H9 (cell line): ENCODE results near the gene DDC. TPM values are rescaled to one million over a fixed set of nuclear protein-coding genes. Genes with fewer than 3 reads are reported as not detected.

Experiments used
- DNase-seq: peaks from one replicate; pipeline ENCODE4 v3.0.0-alpha.2; 2017
- H2AFZ ChIP-seq: one replicate; pipeline ENCODE4 v1.6.1; 2013; ENCODE audit warnings: mild to moderate bottlenecking, low read length, control low read depth, moderate library complexity
- H2AK5ac ChIP-seq: 2 replicates; pipeline ENCODE4 v1.6.1; 2013; ENCODE audit warnings: low read length, control low read depth, mixed read lengths; ENCODE audit not compliant: insufficient read length
- H2BK120ac ChIP-seq: one replicate; pipeline ENCODE4 v1.6.1; 2013; ENCODE audit warnings: low read depth, mild to moderate bottlenecking, low read length, control low read depth, inconsistent platforms; ENCODE audit not compliant: poor library complexity, severe bottlenecking
- H2BK12ac ChIP-seq: 2 replicates; pipeline ENCODE4 v1.6.1; 2013; ENCODE audit warnings: low read length, control low read depth, mixed read lengths, low read depth; ENCODE audit not compliant: insufficient read length
- H2BK15ac ChIP-seq: 2 replicates; pipeline ENCODE4 v1.6.1; 2013; ENCODE audit warnings: low read depth, low read length, control low read depth
- H2BK20ac ChIP-seq: one replicate; pipeline ENCODE4 v1.6.1; 2013; ENCODE audit warnings: low read depth, mild to moderate bottlenecking, low read length, control low read depth, inconsistent platforms; ENCODE audit not compliant: poor library complexity, severe bottlenecking
- H2BK5ac ChIP-seq: 2 replicates; pipeline ENCODE4 v1.6.1; 2013; ENCODE audit warnings: low read length, control low read depth, mixed read lengths; ENCODE audit not compliant: insufficient read length
- H3K14ac ChIP-seq: 2 replicates; pipeline ENCODE4 v1.6.1; 2013; ENCODE audit warnings: low read length, control low read depth; ENCODE audit not compliant: insufficient read depth
- H3K18ac ChIP-seq: 2 replicates; pipeline ENCODE4 v1.6.1; 2013; ENCODE audit warnings: low read depth, mild to moderate bottlenecking, mixed read lengths, low read length, control low read depth; ENCODE audit not compliant: insufficient read length
- H3K23ac ChIP-seq: 2 replicates; pipeline ENCODE4 v1.6.1; 2013; ENCODE audit warnings: low read length, control low read depth, mixed read lengths, low read depth; ENCODE audit not compliant: insufficient read length
- H3K23me2 ChIP-seq: 2 replicates; pipeline ENCODE4 v1.6.1; 2013; ENCODE audit warnings: low read depth, mild to moderate bottlenecking, mixed read lengths, low read length, control low read depth; ENCODE audit not compliant: insufficient read length, poor library complexity, severe bottlenecking
- H3K27ac ChIP-seq: 2 replicates; pipeline ENCODE4 v1.5.1; 2013; ENCODE audit warnings: low read length, control low read depth, mixed read lengths, low read depth; ENCODE audit not compliant: insufficient read length
- H3K27me3 ChIP-seq: 2 replicates; pipeline ENCODE4 v1.6.1; 2013; ENCODE audit warnings: low read length, control low read depth, inconsistent platforms; ENCODE audit not compliant: insufficient read depth
- H3K4ac ChIP-seq: 2 replicates; pipeline ENCODE4 v1.6.1; 2013; ENCODE audit warnings: low read depth, mild to moderate bottlenecking, control low read depth, inconsistent platforms, low read length, moderate library complexity
- H3K4me1 ChIP-seq: 2 replicates; pipeline ENCODE4 v1.6.1; 2013; ENCODE audit warnings: low read length, control low read depth, inconsistent platforms; ENCODE audit not compliant: insufficient read depth
- H3K4me2 ChIP-seq: 2 replicates; pipeline ENCODE4 v1.6.1; 2013; ENCODE audit warnings: low read length, control low read depth, mixed read lengths; ENCODE audit not compliant: insufficient read length, insufficient read depth
- H3K56ac ChIP-seq: 2 replicates; pipeline ENCODE4 v1.6.1; 2013; ENCODE audit warnings: low read depth, mild to moderate bottlenecking, mixed read lengths, low read length, control low read depth; ENCODE audit not compliant: insufficient read length
- H3K79me1 ChIP-seq: 2 replicates; pipeline ENCODE4 v1.6.1; 2013; ENCODE audit warnings: low read depth, mild to moderate bottlenecking, moderate library complexity, low read length, control low read depth, inconsistent platforms; ENCODE audit not compliant: insufficient read depth, poor library complexity, severe bottlenecking
- H3K79me2 ChIP-seq: 2 replicates; pipeline ENCODE4 v1.6.1; 2013; ENCODE audit warnings: low read length, control low read depth, inconsistent platforms; ENCODE audit not compliant: insufficient read depth
- H3K9ac ChIP-seq: 2 replicates; pipeline ENCODE4 v1.6.1; 2013; ENCODE audit warnings: low read length, control low read depth, mixed read lengths; ENCODE audit not compliant: insufficient read length; ENCODE audit errors: extremely low read depth
- H3K9me3 ChIP-seq: one replicate; pipeline ENCODE4 v1.6.1; 2013; ENCODE audit warnings: low read depth, low read length, inconsistent platforms; ENCODE audit not compliant: control insufficient read depth
- H3T11ph ChIP-seq: one replicate; pipeline ENCODE4 v1.6.1; 2013; ENCODE audit warnings: mild to moderate bottlenecking, low read length, control low read depth, inconsistent platforms
- H4K20me1 ChIP-seq: one replicate; pipeline ENCODE4 v1.6.1; 2013; ENCODE audit not compliant: control insufficient read depth, insufficient read length, insufficient read depth
- H4K5ac ChIP-seq: 2 replicates; pipeline ENCODE4 v1.6.1; 2013; ENCODE audit warnings: low read depth, mild to moderate bottlenecking, mixed read lengths, low read length, control low read depth; ENCODE audit not compliant: insufficient read length
- H4K8ac ChIP-seq: replicated peaks from 2 replicates; pipeline ENCODE4 v1.6.1; 2013; ENCODE audit warnings: low read length, control low read depth, mixed read lengths, low read depth; ENCODE audit not compliant: insufficient read length
- H4K91ac ChIP-seq: 2 replicates; pipeline ENCODE4 v1.6.1; 2013; ENCODE audit warnings: low read depth, mild to moderate bottlenecking, moderate library complexity, mixed read lengths, low read length, control low read depth; ENCODE audit not compliant: insufficient read length
- H3K27ac Mint-ChIP-seq, 3 experiments: 2 replicates in 2 of 3; 3 replicates in 1 of 3; pipeline ENCODE4 v1.8.0; 2020 to 2021; ENCODE audit warnings: mixed read lengths in 3 of 3, mild to moderate bottlenecking in 1 of 3, moderate library complexity in 1 of 3
- H3K27me3 Mint-ChIP-seq: 2 replicates; pipeline ENCODE4 v1.8.0; 2021; ENCODE audit warnings: low read depth, mild to moderate bottlenecking, moderate library complexity, mixed read lengths
- H3K36me3 Mint-ChIP-seq, 3 experiments: 2 replicates in 2 of 3; 3 replicates in 1 of 3; pipeline ENCODE4 v1.8.0; 2020 to 2021; ENCODE audit warnings: low read depth in 3 of 3, mixed read lengths in 3 of 3; ENCODE audit not compliant: insufficient read depth in 1 of 3
- H3K4me1 Mint-ChIP-seq, 2 experiments: 2 replicates each; pipeline ENCODE4 v1.8.0; 2020; ENCODE audit warnings: mixed read lengths in 2 of 2
- H3K4me3 Mint-ChIP-seq, 2 experiments: 2 replicates in 1 of 2; 3 replicates in 1 of 2; pipeline ENCODE4 v1.8.0; 2020 to 2021; ENCODE audit warnings: mild to moderate bottlenecking in 2 of 2, mixed read lengths in 2 of 2, moderate library complexity in 1 of 2
- H3K9me3 Mint-ChIP-seq, 2 experiments: 2 replicates in 1 of 2; 3 replicates in 1 of 2; pipeline ENCODE4 v1.8.0; 2020; ENCODE audit warnings: mild to moderate bottlenecking in 2 of 2, mixed read lengths in 2 of 2, moderate library complexity in 1 of 2
- CTCF ChIP-seq: fragments of 200-600 bp; sonication (generic); conservative IDR thresholded peaks from 3 replicates; pipeline ENCODE4 v1.8.0; 2021; ENCODE audit warnings: antibody characterized with exemption, mild to moderate bottlenecking
- WGBS: extraction: QIAGEN DNeasy Blood & Tissue Kit; methylation state at CpG from one replicate; pipeline ENCODE4 v1.1.7; 2013; ENCODE audit warnings: missing lambda C conversion rate, low lambda C conversion rate, mixed read lengths; ENCODE audit not compliant: insufficient read length; ENCODE audit errors: extremely low coverage; 5-methylcytosine and 5-hydroxymethylcytosine counted together
- total RNA-seq: library from RNA; stranded (reverse); gene quantifications from 2 replicates; pipeline ENCODE4 v1.2.1, GENCODE V29; 2021

The DDC gene
- total RNA-seq, 1 experiment from 2014 or later = not detected

- Histone ChIP-seq H3K79me1 (no peaks in the 10 kb centered on the region), H2BK120ac (no peak overlapping the region), H3K27ac (no peak overlapping the region), H2AFZ (no peak overlapping the region), H3K18ac (no peak overlapping the region), H3K4me2 (no peak overlapping the region), H4K8ac (no peak overlapping the region), H3K9ac (no peak overlapping the region), H3K56ac (no peak overlapping the region), H3K4ac (no peak overlapping the region), H3K27me3 (no peaks in the 10 kb centered on the region), H2BK20ac (no peak overlapping the region), H3K4me1 (no peaks in the 10 kb centered on the region; the same call in 1 of the 2 replicates), H2BK12ac (no peak overlapping the region), H3K9me3 (no peaks in the 10 kb centered on the region), H2AK5ac (no peak overlapping the region), H3K14ac (no peak overlapping the region; the same call in 1 of the 2 replicates), H4K5ac (no peak overlapping the region), H3K23me2 (no peaks in the 10 kb centered on the region), H2BK5ac (no peak overlapping the region), H2BK15ac (no peak overlapping the region), H3K23ac (no peak overlapping the region), H3T11ph (no peak overlapping the region), H4K20me1 (no peaks in the 10 kb centered on the region), H3K79me2 (no peaks in the 10 kb centered on the region), H4K91ac (no peak overlapping the region)
- Mint-ChIP-seq H3K4me1 (peaks cover 3 to 7% of the 10 kb centered on the region in 2 experiments; a peak in 3 of 4 replicates), H3K27ac (no peak overlapping the region), H3K9me3 (no peaks in the 10 kb centered on the region), H3K4me3 (no peak overlapping the region), H3K27me3 (peaks cover 1% of the 10 kb centered on the region; the same call in 1 of the 2 replicates), H3K36me3 (no peaks in the 10 kb centered on the region)
- WGBS = no CpG with 5 or more reads among the region's 4 CpGs
- DNase-seq = no peak
- no peak for TF ChIP-seq CTCF
These were observed 152.2 kb downstream of the DDC start for GRCh38 chr7:50412973-50413372.
